HG03045 (cell line): Measurements from ENCODE around the gene FOXD2.

Experiments used
- ATAC-seq: cut with Tn5 transposase; IDR thresholded peaks from one replicate; pipeline ENCODE4 v1.9.1; 2021; ENCODE audit warnings: mild to moderate bottlenecking, moderate library complexity; ENCODE audit not compliant: unreplicated experiment

Gene FOXD2

GRCh38 chr1:47459253-47459788 is 21.5 kb downstream of the FOXD2 start:
- ATAC-seq: no peak

- no peak for ATAC-seq
These were observed 22.2 kb downstream of the FOXD2 start for GRCh38 chr1:47460040-47460439.

DNA sequence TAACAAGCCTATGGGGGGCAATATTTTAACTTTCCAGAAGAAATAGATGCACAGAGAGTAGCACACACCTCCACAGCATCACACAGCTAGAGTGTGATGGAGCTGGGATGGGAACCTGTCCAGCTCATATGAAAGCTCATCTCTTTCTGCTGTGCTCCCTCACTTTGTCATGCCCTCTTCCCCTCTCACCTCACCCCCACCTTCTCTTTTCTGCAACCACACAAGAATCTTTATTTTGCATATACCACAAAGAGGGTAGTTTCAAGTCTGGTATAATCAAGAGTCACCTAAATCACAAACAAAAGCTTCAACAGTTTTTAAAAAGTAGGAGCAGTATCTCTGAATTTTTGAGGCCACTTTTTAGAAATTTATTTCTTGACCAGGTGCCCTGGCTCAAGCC is 22.6 kb downstream of the FOXD2 start:
- no peak for ATAC-seq

DNA sequence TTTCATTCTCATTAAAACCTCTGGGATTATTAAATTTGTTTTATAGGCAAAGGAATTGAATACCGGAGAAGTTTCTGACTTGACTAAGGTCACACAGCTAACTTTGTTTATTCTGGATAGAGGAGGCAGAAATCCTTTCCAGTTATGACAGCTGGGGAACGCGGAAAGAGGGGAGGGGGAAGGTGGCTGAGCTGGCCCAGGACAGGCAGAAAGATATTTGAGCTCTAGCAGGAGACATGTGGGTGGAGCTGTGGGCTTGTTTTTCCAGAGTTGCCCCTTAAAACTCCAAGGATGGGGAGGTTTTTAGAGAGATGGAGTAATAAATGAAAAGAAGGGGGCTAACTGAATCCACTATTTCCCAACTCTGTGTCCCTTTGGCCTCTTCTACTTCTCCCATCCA is 27.8 kb downstream of the FOXD2 start:
- no peak for ATAC-seq

DNA sequence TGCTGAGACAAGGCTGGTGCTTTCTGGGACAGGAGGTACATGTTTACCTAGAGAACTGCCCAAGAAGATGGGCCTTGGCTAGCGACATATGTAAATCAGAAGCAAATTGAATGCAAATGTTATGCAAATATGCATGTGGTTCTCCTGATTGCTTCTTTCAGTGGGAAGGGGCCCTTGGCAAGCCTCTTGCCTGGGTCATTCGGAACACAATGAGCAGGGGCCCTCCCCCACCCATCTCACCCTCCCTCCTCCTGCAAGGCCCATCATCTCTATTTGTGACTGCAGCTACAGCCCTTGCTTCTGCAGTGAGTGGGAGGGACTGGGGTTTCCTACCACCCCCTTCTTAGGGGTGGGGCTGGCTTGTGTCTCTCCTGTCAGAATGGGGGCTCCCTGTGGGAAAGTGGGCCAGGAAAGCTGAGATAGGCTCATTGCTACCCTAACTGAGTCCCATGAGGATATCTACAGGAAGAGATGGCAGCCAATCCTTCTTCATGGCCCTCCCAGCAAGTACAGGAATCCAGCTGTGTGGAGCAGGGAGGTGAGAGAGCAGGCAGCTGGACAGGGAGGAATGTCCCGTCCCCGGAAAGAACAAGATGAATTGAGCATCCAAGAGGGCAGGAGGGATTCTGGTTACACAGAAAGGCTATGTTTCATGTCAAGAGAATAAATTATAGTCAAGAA is 31.0 kb downstream of the FOXD2 start:
- no peak for ATAC-seq

GRCh38 chr1:47469390-47469759 is 31.5 kb downstream of the FOXD2 start:
- no peak for ATAC-seq

DNA sequence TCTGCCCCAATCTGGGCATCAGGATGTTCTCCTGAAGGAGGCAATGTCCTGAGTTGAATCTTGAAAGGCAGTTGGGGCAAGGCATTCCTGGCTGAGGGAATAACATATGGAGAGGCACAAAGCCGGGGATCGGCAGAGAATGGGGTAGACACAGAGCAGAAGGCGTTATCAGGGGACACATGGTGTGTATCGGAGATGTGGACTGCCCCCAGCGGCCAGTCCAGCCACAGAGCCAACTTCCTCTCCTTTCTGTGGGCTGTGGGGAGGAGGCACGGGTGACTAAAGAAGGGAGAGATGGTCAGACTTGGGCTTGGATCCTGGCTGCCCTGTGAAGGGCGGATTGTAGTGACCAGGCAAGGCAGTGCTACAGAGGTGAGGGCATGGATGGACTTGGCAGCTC is 32.1 kb downstream of the FOXD2 start:
- ATAC-seq: no peak

GRCh38 chr1:47471163-47471562 is 33.3 kb downstream of the FOXD2 start:
- ATAC-seq: no peak

GRCh38 chr1:47474278-47475193 is 36.7 kb downstream of the FOXD2 start:
- no peak for ATAC-seq

DNA sequence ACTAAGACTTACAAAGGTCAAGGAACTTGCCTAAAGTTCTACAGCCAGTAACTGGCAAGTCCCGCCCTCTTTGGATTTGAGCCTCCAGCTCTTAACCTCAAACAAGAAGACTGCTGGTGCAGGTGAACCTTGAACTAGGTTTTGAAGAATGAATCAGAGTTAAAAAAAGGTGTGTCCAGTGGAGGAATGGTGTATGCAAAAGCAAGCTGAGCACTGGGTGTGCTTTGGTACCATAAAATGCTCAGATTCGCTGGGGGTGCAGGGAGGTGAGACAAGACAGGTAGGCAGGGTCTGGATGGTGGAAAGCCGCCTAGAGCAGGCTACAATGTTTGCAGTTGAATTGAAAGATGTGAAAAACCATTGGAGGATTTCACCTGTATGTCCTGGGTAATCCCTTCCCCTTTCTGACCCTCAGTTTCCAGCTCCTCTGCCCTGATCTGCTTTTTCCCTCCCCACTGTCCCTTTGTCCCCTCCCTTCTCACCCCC is 39.8 kb downstream of the FOXD2 start:
- no peak for ATAC-seq

- ATAC-seq: no peak
These were observed 40.2 kb downstream of the FOXD2 start for GRCh38 chr1:47478090-47478489.

DNA sequence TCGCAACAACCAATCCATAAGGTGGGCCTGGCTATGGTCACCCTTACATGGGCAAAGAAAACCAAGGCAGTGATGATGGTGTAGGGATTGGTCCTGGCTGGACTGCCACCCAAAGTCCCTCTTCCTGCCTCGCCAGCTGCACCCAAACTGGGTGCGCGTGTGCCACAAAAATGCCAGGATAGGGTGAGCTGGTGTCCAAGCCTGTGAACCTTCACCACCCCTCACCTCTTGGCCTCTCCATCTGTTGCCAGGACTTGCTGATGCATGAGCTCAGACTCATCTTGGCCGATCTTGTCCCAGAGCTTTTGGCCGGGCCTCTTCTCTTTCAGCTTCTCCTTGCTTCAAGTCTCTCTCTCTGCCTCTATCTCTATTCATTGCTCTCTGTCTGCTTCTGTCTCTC is 41.8 kb downstream of the FOXD2 start:
- ATAC-seq: no peak

DNA sequence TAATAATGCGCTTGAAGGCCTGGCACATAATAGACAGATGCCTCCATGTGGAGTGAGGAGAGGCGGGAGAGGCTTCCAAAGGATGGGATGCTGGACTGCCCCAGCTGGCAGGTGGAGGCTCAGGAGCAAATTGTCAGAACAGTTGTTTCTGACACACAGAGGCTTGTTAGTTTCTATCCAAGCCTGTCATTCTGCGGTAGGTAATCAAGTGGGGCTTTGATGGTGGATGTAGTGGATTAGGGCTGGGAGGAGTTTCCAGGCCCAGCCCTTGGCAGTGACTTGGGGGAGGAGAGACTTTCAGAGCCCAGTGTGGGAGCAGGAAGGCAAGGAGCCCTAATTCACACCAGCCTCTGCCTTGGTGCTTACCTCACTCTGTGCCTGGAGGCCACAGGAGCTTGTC is 44.1 kb downstream of the FOXD2 start:
- no peak for ATAC-seq

GRCh38 chr1:47482786-47483185 is 44.9 kb downstream of the FOXD2 start:
- no peak for ATAC-seq

DNA sequence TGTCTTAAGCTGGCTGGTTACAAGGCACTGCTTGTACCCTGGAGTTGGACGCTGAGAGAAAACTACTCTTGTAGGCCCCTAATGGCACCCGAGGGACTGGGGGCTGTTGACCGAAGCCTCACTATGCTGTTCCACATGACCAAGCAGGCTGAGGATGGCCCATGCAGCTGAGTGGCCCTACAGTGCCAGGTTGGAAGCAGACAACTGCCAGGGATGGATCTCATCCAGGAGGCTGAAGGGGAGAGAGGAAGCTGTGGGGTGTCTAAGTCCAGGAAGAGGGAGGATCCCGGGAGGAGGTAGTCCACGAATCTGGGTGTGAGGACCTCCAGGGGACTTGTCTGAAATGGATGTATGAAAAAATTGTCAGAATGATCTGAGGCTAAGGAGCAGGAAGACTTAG is 45.8 kb downstream of the FOXD2 start:
- no peak for ATAC-seq

- no peak for ATAC-seq
These were observed 48.0 kb downstream of the FOXD2 start for GRCh38 chr1:47485817-47486216.

DNA sequence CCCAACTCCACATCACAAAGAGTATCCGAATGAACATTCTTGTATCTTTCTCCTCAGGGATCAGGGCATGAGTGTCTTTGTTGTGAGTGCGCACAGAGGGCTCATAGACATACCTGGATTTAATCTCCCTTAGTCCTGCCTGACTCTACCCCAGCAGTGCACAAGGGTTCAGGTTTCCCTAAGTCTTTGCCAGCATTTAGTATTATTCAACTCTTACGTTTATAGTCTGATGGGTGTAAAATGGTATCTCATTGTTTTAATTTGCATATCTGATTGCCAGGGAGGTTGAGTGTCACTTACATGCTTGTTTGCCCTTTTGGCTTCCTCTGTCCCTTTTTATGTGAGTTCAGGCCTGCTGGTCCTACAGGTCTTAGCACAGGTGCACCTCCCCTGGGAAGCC is 49.5 kb downstream of the FOXD2 start:
- no peak for ATAC-seq

DNA sequence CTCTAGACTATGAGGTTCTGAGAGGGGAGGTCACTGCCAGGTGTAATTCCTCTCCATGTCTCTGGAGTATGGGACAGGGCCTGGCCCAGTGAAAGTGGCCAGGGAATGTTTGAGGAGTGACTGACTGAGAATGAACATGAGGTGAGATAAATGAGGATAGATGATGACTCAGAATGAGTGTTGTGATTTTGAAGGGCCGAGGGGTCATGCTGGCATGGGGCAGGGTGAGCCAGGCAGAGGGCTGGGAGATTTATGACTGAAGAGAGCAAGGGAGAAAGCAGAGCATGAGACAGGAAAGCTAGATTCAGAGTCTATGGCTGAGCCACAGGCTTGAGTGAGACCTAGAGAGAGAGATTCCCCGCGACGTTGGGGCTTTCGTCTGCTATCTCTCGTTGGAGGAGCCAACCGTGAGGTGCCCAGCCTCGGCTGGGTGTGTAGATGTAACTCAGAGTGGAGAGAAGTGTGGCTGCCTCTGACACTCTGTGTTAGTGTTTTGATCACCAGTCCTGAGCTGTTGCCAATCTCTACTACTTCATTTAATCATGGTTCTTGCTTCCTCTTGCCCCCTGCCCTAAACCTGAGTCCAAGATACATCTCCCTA is 50.1 kb downstream of the FOXD2 start:
- no peak for ATAC-seq
